Osteoblast (primary cell): ENCODE measurements around the gene HTR2A. TPM values are rescaled to one million over a fixed set of nuclear protein-coding genes. Genes with fewer than 3 reads are reported as not detected.
A peak's percentile ranks its signal among the peaks of the same experiment; 100 is the strongest.

Source experiments
- DNase-seq: peaks from one replicate; pipeline ENCODE4 v3.0.0; 2011; ENCODE audit warnings: low spot score, mixed read lengths; ENCODE audit not compliant: insufficient read length; ENCODE audit errors: missing footprints
- H2AFZ ChIP-seq: 2 replicates; pipeline ENCODE4 v1.6.0; 2011; ENCODE audit warnings: mild to moderate bottlenecking, low read length
- H3K27ac ChIP-seq: 2 replicates; pipeline ENCODE4 v1.5.1; 2011; ENCODE audit warnings: mild to moderate bottlenecking, low read depth, low read length, moderate library complexity
- H3K27me3 ChIP-seq: 2 replicates; pipeline ENCODE4 v1.6.0; 2012; ENCODE audit warnings: mild to moderate bottlenecking, control low read depth, inconsistent platforms, low read length, moderate library complexity; ENCODE audit not compliant: insufficient read depth
- H3K36me3 ChIP-seq: 2 replicates; pipeline ENCODE4 v1.5.1; 2011; ENCODE audit warnings: mild to moderate bottlenecking, low read length, control low read depth, moderate library complexity; ENCODE audit not compliant: insufficient read depth
- H3K4me1 ChIP-seq: 2 replicates; pipeline ENCODE4 v1.5.1; 2011; ENCODE audit warnings: mild to moderate bottlenecking, low read length, control low read depth, moderate library complexity; ENCODE audit not compliant: insufficient read depth
- H3K4me2 ChIP-seq: 2 replicates; pipeline ENCODE4 v1.6.0; 2011; ENCODE audit warnings: mild to moderate bottlenecking, low read length; ENCODE audit not compliant: insufficient read depth
- H3K4me3 ChIP-seq: fragments of 200-600 bp; sonication (generic); 3 replicates; pipeline ENCODE4 v1.5.1; 2012; ENCODE audit warnings: mild to moderate bottlenecking, low read length, inconsistent platforms; ENCODE audit not compliant: insufficient read depth
- H3K79me2 ChIP-seq: 2 replicates; pipeline ENCODE4 v1.6.0; 2012; ENCODE audit warnings: mild to moderate bottlenecking, low read length, control low read depth, inconsistent platforms; ENCODE audit not compliant: insufficient read depth
- H3K9me3 ChIP-seq: 2 replicates; pipeline ENCODE4 v1.5.1; 2011; ENCODE audit warnings: low read depth, low read length, control low read depth
- H4K20me1 ChIP-seq: 2 replicates; pipeline ENCODE4 v1.6.0; 2012; ENCODE audit warnings: mild to moderate bottlenecking, low read length, control low read depth; ENCODE audit not compliant: insufficient read depth
- total RNA-seq: library from RNA; depleted of rRNA; stranded (reverse); fragments of >200 nt; gene quantifications from 2 replicates; pipeline ENCODE4 v1.2.3, GENCODE V29; 2012
- TF ChIP-seq, protein P1 (sequence below): IDR thresholded peaks from 2 replicates; pipeline ENCODE4 v1.5.1; 2011; ENCODE audit warnings: mild to moderate bottlenecking, low read depth, low read length, moderate library complexity; ENCODE audit errors: extremely low read depth

Gene HTR2A
- total RNA-seq, 1 donor, result under 0.01 TPM

- Histone ChIP-seq H3K9me3 (no peaks in the 10 kb centered on the region), H3K27me3 (no peaks in the 10 kb centered on the region), H3K4me3 (no peak overlapping the region), H4K20me1 (no peaks in the 10 kb centered on the region), H2AFZ (no peak overlapping the region), H3K36me3 (no peaks in the 10 kb centered on the region), H3K4me1 (no peaks in the 10 kb centered on the region), H3K27ac (no peak overlapping the region), H3K79me2 (no peaks in the 10 kb centered on the region), H3K4me2 (no peak overlapping the region)
- no peak for DNase-seq
- TF ChIP-seq, protein P1, sequence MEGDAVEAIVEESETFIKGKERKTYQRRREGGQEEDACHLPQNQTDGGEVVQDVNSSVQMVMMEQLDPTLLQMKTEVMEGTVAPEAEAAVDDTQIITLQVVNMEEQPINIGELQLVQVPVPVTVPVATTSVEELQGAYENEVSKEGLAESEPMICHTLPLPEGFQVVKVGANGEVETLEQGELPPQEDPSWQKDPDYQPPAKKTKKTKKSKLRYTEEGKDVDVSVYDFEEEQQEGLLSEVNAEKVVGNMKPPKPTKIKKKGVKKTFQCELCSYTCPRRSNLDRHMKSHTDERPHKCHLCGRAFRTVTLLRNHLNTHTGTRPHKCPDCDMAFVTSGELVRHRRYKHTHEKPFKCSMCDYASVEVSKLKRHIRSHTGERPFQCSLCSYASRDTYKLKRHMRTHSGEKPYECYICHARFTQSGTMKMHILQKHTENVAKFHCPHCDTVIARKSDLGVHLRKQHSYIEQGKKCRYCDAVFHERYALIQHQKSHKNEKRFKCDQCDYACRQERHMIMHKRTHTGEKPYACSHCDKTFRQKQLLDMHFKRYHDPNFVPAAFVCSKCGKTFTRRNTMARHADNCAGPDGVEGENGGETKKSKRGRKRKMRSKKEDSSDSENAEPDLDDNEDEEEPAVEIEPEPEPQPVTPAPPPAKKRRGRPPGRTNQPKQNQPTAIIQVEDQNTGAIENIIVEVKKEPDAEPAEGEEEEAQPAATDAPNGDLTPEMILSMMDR, result no peak
Observed at GRCh38 chr13:46925486-46925885, 28.6 kb upstream of the HTR2A start.

GRCh38 chr13:46914341-46914740 is 17.5 kb upstream of the HTR2A start:
- DNase-seq, result no peak
- no peaks in the 10 kb centered on the region for H4K20me1 ChIP-seq
- no peak overlapping the region for H3K4me2 ChIP-seq
- TF ChIP-seq, protein P1, result no peak
- no peaks in the 10 kb centered on the region for H3K27me3 ChIP-seq
- no peak overlapping the region for H2AFZ ChIP-seq
- no peak overlapping the region for H3K27ac ChIP-seq
- H3K36me3 ChIP-seq, result no peaks in the 10 kb centered on the region
- H3K4me3 ChIP-seq, result no peak overlapping the region
- no peaks in the 10 kb centered on the region for H3K9me3 ChIP-seq
- peaks cover 7% of the 10 kb centered on the region for H3K4me1 ChIP-seq
- H3K79me2 ChIP-seq, result no peaks in the 10 kb centered on the region

- Histone ChIP-seq H3K27me3 (no peaks in the 10 kb centered on the region), H2AFZ (no peak overlapping the region), H3K4me1 (peaks cover 7% of the 10 kb centered on the region), H3K36me3 (no peaks in the 10 kb centered on the region), H3K4me2 (no peak overlapping the region), H3K9me3 (no peaks in the 10 kb centered on the region), H3K79me2 (no peaks in the 10 kb centered on the region), H4K20me1 (no peaks in the 10 kb centered on the region), H3K27ac (no peak overlapping the region), H3K4me3 (no peak overlapping the region)
- TF ChIP-seq, protein P1, result no peak
- DNase-seq, result no peak
Observed at GRCh38 chr13:46913757-46914156, 16.9 kb upstream of the HTR2A start.

- no peaks in the 10 kb centered on the region for H3K27me3 ChIP-seq
- no peak for DNase-seq
- H3K27ac ChIP-seq, result peak overlapping the region; percentile 58
- peaks cover 5% of the 10 kb centered on the region for H3K4me1 ChIP-seq
- no peaks in the 10 kb centered on the region for H3K36me3 ChIP-seq
- H3K4me2 ChIP-seq, result peak overlapping the region; percentile 10
- H4K20me1 ChIP-seq, result no peaks in the 10 kb centered on the region
- no peak overlapping the region for H3K4me3 ChIP-seq
- H3K79me2 ChIP-seq, result no peaks in the 10 kb centered on the region
- TF ChIP-seq, protein P1, result no peak
- H3K9me3 ChIP-seq, result no peaks in the 10 kb centered on the region
- no peak overlapping the region for H2AFZ ChIP-seq
Observed at GRCh38 chr13:46909042-46909441, 12.2 kb upstream of the HTR2A start.
